Measurements from ENCODE around the gene UBR3.

UBR3 gene

DNA sequence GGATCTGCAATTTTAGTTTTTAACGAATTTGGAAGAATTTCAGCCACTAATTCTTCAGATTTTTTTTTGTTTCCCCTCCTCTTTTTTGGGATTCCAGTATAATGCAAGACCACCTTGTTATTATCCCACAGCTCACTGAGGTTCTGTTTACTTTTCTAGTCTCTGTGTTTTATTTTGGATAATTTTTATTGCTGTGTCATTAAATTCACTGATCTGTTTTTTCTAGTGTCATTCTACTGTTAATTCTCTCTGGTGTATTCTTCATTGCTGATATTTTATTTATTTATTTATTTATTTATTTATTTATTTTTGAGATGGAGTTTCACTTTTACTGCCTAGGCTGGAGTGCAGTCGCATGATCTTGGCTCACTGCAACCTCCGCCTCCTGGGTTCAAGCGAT is 32.2 kb downstream of the UBR3 start:
- H3F3A ChIP-seq (ENCODE audit: low read depth), result no peaks in the 10 kb centered on the region
- H3K9me3 ChIP-seq (ENCODE audit: insufficient read depth, low read depth, low read length), result no peaks in the 10 kb centered on the region
- H3K4me3 ChIP-seq (ENCODE audit: low read length, poor library complexity, severe bottlenecking), result no peak overlapping the region
- no peaks in the 10 kb centered on the region for H4K20me1 ChIP-seq (ENCODE audit: insufficient read depth, low read length, poor library complexity, severe bottlenecking)
- no peaks in the 10 kb centered on the region for H3K27me3 ChIP-seq (ENCODE audit: insufficient read depth, low read length, poor library complexity, severe bottlenecking)
- H3K9ac ChIP-seq (ENCODE audit: low read depth, low read length, poor library complexity, severe bottlenecking), result no peak overlapping the region
- H3K9me2 ChIP-seq (replicated peaks; ENCODE audit: low read depth, low read length), result no peaks in the 10 kb centered on the region
- H3K4me2 ChIP-seq (ENCODE audit: low read depth, low read length, poor library complexity, severe bottlenecking), result no peak overlapping the region
- H3K4me1 ChIP-seq (ENCODE audit: insufficient read depth, low read length, poor library complexity, severe bottlenecking), result peaks cover 9% of the 10 kb centered on the region
- TF ChIP-seq EZH2phosphoT487 (IDR thresholded peaks at IDR 0.05; ENCODE audit: borderline replicate concordance) (no peak), CTCF (conservative IDR thresholded peaks at IDR 0.05; ENCODE audit: low read length) (no peak)
- H3K36me3 ChIP-seq (ENCODE audit: insufficient read depth, low read length), result no peaks in the 10 kb centered on the region
- peaks cover 40% of the 10 kb centered on the region; the same call in 1 of the 2 replicates for H3K79me2 ChIP-seq (ENCODE audit: insufficient read depth, low read length)
- no peak overlapping the region for H2AFZ ChIP-seq (ENCODE audit: low read length)

DNA sequence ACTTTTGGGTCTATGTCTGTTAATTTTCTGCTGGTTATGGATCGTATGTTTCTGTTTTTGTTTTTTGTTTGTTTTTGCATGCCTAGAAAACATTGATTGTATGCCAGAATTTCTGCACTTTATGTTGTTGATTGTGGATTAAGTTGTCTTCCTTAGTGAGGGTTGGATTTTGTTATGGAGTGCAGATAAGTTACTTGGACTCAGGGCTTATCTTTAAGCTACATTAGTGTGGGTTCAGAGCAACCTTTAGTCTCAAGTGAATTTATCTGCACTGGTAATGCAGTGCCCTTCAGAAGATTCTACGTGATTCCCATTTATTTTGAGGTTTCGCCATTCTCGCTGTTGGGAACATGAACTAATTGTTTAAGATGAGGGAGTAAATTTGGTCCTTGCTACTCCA is 32.9 kb downstream of the UBR3 start:
- no peak overlapping the region for H3K4me2 ChIP-seq (ENCODE audit: low read depth, low read length, poor library complexity, severe bottlenecking)

DNA sequence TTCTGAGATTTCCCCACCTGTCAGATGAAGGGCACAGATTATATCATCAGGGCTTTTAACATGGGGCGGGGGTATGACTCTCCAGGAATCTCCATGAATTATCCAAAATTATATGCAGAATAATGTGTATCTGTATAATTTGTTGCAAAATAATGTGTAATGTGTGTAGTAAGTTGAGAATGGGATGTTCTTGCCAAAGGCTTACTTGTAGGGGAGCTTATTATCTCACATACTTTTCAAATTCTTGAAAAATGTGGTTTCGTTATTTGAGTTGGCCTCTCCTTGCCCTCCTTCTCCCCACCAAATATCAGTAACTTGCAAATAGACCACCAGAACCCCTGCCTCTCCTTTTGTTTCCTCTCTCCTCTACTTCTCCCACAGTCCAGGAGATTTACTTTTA is 35.6 kb downstream of the UBR3 start:
- Histone ChIP-seq H3K4me2 (ENCODE audit: low read depth, low read length, poor library complexity, severe bottlenecking) (no peak overlapping the region), H3K4me1 (ENCODE audit: insufficient read depth, low read length, poor library complexity, severe bottlenecking) (peaks cover 9% of the 10 kb centered on the region), H3K9me2 (replicated peaks; ENCODE audit: low read depth, low read length) (no peaks in the 10 kb centered on the region), H3K9me3 (ENCODE audit: insufficient read depth, low read depth, low read length) (no peaks in the 10 kb centered on the region), H2AFZ (ENCODE audit: low read length) (no peak overlapping the region), H3K27me3 (ENCODE audit: insufficient read depth, low read length, poor library complexity, severe bottlenecking) (no peaks in the 10 kb centered on the region), H3K9ac (ENCODE audit: low read depth, low read length, poor library complexity, severe bottlenecking) (no peak overlapping the region), H4K20me1 (ENCODE audit: insufficient read depth, low read length, poor library complexity, severe bottlenecking) (no peaks in the 10 kb centered on the region), H3K36me3 (ENCODE audit: insufficient read depth, low read length) (no peaks in the 10 kb centered on the region), H3K79me2 (ENCODE audit: insufficient read depth, low read length) (peaks cover 49% of the 10 kb centered on the region), H3K4me3 (ENCODE audit: low read length, poor library complexity, severe bottlenecking) (no peak overlapping the region), H3F3A (ENCODE audit: low read depth) (no peaks in the 10 kb centered on the region)
- TF ChIP-seq CTCF (conservative IDR thresholded peaks at IDR 0.05; ENCODE audit: low read length), result no peak
- TF ChIP-seq EZH2phosphoT487 (IDR thresholded peaks at IDR 0.05; ENCODE audit: borderline replicate concordance), result no peak

More for the DNA sequence above, 32.9 kb downstream of the UBR3 start:
- TF ChIP-seq EZH2phosphoT487 (IDR thresholded peaks at IDR 0.05; ENCODE audit: borderline replicate concordance) (no peak), CTCF (conservative IDR thresholded peaks at IDR 0.05; ENCODE audit: low read length) (no peak)
- Histone ChIP-seq H3K27me3 (ENCODE audit: insufficient read depth, low read length, poor library complexity, severe bottlenecking) (no peaks in the 10 kb centered on the region), H3F3A (ENCODE audit: low read depth) (no peaks in the 10 kb centered on the region), H3K9me2 (replicated peaks; ENCODE audit: low read depth, low read length) (no peaks in the 10 kb centered on the region), H4K20me1 (ENCODE audit: insufficient read depth, low read length, poor library complexity, severe bottlenecking) (no peaks in the 10 kb centered on the region), H3K36me3 (ENCODE audit: insufficient read depth, low read length) (no peaks in the 10 kb centered on the region), H3K79me2 (ENCODE audit: insufficient read depth, low read length) (peaks cover 40% of the 10 kb centered on the region), H2AFZ (ENCODE audit: low read length) (no peak overlapping the region), H3K4me1 (ENCODE audit: insufficient read depth, low read length, poor library complexity, severe bottlenecking) (peaks cover 9% of the 10 kb centered on the region), H3K9me3 (ENCODE audit: insufficient read depth, low read depth, low read length) (no peaks in the 10 kb centered on the region), H3K9ac (ENCODE audit: low read depth, low read length, poor library complexity, severe bottlenecking) (no peak overlapping the region), H3K4me3 (ENCODE audit: low read length, poor library complexity, severe bottlenecking) (no peak overlapping the region)

Measured in Loucy (cell line).